ENCODE data around the gene PWP1. TPM values are rescaled to one million over a fixed set of nuclear protein-coding genes. Genes with fewer than 3 reads are reported as not detected.

The PWP1 gene
- total RNA-seq, result 10 to 100 TPM; 11.4 to 14.7 (median 13.3) TPM
- polyA plus RNA-seq, result 11.9 TPM
- long read RNA-seq, donor 1, transcript PWP1-201 (15 exons, 2,621 nt), result major isoform, 31 of 39 reads
- long read RNA-seq, donor 1, partial matches to known transcripts, result 4 of 39 reads
- long read RNA-seq, donor 1, other reads (novel, unspliced or antisense), result 4 of 39 reads
- long read RNA-seq, donor 2, transcript PWP1-201 (15 exons, 2,621 nt), result major isoform, 18 of 20 reads
- long read RNA-seq, donor 2, partial matches to known transcripts, result 1 of 20 reads
- long read RNA-seq, donor 2, other reads (novel, unspliced or antisense), result 1 of 20 reads
- long read RNA-seq, donor 3, transcript PWP1-201 (15 exons, 2,621 nt), result major isoform, 35 of 44 reads
- long read RNA-seq, donor 3, partial matches to known transcripts, result 6 of 44 reads
- long read RNA-seq, donor 3, other reads (novel, unspliced or antisense), result 3 of 44 reads
- long read RNA-seq, donor 4, transcript PWP1-201 (15 exons, 2,621 nt), result major isoform, 18 of 18 reads
- long read RNA-seq, donor 4, partial matches to known transcripts, result 0 of 18 reads
- long read RNA-seq, donor 4, other reads (novel, unspliced or antisense), result 0 of 18 reads

DNA sequence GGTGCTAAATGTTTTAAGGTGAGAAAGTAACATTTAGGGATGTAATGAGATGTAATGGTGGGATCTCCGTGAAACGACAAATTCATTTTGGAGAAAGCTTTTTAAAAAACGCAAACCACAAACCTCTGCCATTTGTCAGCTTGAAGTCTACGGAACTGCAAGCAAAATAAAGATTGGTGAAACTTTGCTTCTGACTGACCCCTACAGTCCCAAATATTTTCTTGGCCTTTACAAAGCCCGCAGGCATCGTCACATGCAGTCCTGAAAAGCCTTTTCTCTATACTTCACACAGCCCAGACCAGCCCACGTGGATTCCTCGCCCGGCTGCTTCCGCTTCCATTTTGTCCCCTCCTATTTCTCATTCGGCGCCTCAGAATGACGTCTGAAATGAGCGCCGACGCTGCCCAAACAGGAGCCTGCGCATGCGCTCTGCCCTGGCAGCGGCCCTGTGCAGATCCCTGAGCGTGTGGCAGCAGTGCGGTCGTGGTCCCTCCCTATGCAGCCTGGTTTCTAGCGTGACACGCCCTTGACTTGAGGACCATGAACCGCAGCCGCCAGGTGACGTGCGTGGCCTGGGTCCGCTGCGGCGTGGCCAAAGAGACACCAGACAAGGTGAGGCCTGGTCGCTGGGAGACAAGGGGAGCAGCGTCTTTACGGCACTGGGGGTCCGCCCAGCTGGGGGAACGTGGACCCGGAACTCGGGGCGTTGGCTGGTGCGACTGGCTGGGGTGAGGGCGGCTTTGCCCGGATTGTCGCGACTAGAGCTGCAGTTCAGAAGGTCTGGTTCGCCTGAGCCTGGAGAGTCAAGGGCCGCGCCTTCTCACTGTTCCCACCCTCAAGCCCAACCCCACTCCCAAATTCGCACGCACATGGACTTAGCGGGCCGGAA lies at the start of gene PWP1:
TSS of gene PWP1 (plus strand) at position 440 of the 889 bp plus-strand sequence. CDS start at position 541, 101 bp downstream.
- no peaks in the 10 kb centered on the region for H3K4me1 ChIP-seq (ENCODE audit: control insufficient read depth, insufficient read depth, low read length)
- H3K4me3 ChIP-seq (ENCODE audit: low read length), result peak within 1 kb of the TSS; percentile 47
- peak within 1 kb of the TSS; percentile 74 for H3K27ac ChIP-seq (ENCODE audit: low read length)
- WGBS, result under 1% methylated on average over 51 of the region's 51 CpGs
- ATAC-seq, result peak; percentile 96 to 97
- intact Hi-C loops (cut with DNase I), result no loop called here
- no peaks in the 10 kb centered on the region for H3K9me3 ChIP-seq (ENCODE audit: control insufficient read depth, low read length)
- no peaks in the 10 kb centered on the region for H3K27me3 ChIP-seq (ENCODE audit: control insufficient read depth, insufficient read depth)
- DNase-seq, result peak; percentile 97 to 99 (median 97)

DNA sequence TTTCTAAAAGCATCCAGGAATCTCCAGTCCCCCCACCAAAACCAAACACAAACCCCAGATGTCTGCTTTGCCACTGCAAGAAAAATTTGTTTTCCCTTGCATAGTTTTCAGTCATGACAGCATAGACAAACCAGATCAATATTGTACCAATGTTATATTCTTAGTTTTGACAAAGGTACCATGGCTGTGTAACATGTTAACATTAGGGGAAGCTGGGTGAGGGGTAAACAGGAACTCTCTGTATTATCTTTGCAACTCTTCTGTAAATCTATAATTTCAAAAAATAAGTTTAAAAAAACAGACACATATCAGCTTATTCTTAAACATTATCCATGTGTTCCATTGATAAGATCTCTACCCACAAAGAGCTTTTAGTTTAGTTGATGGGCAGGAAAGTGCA lies 44.4 kb upstream of the PWP1 start:
- H3K27me3 ChIP-seq (ENCODE audit: control insufficient read depth, insufficient read depth), result no peaks in the 10 kb centered on the region
- H3K4me3 ChIP-seq (ENCODE audit: low read length), result no peak overlapping the region
- intact Hi-C loops (cut with DNase I), result no loop called here
- ATAC-seq (no peak), DNase-seq (no peak)
- no peaks in the 10 kb centered on the region for H3K4me1 ChIP-seq (ENCODE audit: control insufficient read depth, insufficient read depth, low read length)
- H3K9me3 ChIP-seq (ENCODE audit: control insufficient read depth, low read length), result no peaks in the 10 kb centered on the region
- H3K27ac ChIP-seq (ENCODE audit: low read length), result no peak overlapping the region

GRCh38 chr12:107642240-107642639 lies 43.4 kb upstream of the PWP1 start:
- Histone ChIP-seq H3K27ac (ENCODE audit: low read length) (no peak overlapping the region), H3K9me3 (ENCODE audit: control insufficient read depth, low read length) (no peaks in the 10 kb centered on the region), H3K4me1 (ENCODE audit: control insufficient read depth, insufficient read depth, low read length) (no peaks in the 10 kb centered on the region), H3K4me3 (ENCODE audit: low read length) (no peak overlapping the region), H3K27me3 (ENCODE audit: control insufficient read depth, insufficient read depth) (no peaks in the 10 kb centered on the region)
- DNase-seq, result no peak
- 76% methylated on average over 5 of the region's 5 CpGs for WGBS
- ATAC-seq, result peak in 1 of 2 donors; percentile 14
- intact Hi-C loops (cut with DNase I), result no loop called here

- DNase-seq (peak in 2 of 3 donors; percentile 33 to 50), ATAC-seq (peak in 1 of 2 donors; percentile 32)
- Histone ChIP-seq H3K9me3 (ENCODE audit: control insufficient read depth, low read length) (no peaks in the 10 kb centered on the region), H3K27ac (ENCODE audit: low read length) (no peak overlapping the region), H3K4me1 (ENCODE audit: control insufficient read depth, insufficient read depth, low read length) (no peaks in the 10 kb centered on the region), H3K27me3 (ENCODE audit: control insufficient read depth, insufficient read depth) (no peaks in the 10 kb centered on the region), H3K4me3 (ENCODE audit: low read length) (no peak overlapping the region)
- 32% methylated on average over 27 of the region's 27 CpGs for WGBS
- intact Hi-C loops (cut with DNase I), result no loop called here
Measured at GRCh38 chr12:107645630-107646333, 39.8 kb upstream of the PWP1 start.

DNA sequence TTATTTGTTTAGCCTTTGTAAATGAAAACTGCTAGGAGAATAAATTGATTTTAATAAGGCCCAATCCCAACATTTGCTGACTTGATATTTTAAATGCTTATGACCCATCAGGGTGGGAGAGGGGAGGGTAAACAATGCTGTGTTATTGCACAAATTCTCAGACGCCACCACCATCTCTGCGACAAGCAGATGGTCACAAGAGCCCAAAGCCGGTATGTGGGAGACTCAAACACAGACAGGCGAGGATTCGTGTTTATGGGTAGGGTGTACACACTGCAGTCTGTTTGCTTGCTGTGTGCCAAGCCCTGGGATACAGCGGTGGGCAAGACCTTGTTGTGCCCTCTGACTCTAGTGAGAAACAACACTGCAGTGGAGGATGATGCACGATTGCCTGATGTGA lies 39.2 kb upstream of the PWP1 start:
- no peak overlapping the region for H3K27ac ChIP-seq (ENCODE audit: low read length)
- intact Hi-C loops (cut with DNase I), result no loop called here
- DNase-seq (no peak), ATAC-seq (no peak)
- WGBS, result 92% methylated on average over 7 of the region's 7 CpGs
- no peaks in the 10 kb centered on the region for H3K27me3 ChIP-seq (ENCODE audit: control insufficient read depth, insufficient read depth)
- H3K4me1 ChIP-seq (ENCODE audit: control insufficient read depth, insufficient read depth, low read length), result no peaks in the 10 kb centered on the region
- H3K4me3 ChIP-seq (ENCODE audit: low read length), result no peak overlapping the region
- no peaks in the 10 kb centered on the region for H3K9me3 ChIP-seq (ENCODE audit: control insufficient read depth, low read length)

- Histone ChIP-seq H3K27ac (ENCODE audit: low read length) (no peak overlapping the region), H3K4me1 (ENCODE audit: control insufficient read depth, insufficient read depth, low read length) (no peaks in the 10 kb centered on the region), H3K9me3 (ENCODE audit: control insufficient read depth, low read length) (no peaks in the 10 kb centered on the region), H3K27me3 (ENCODE audit: control insufficient read depth, insufficient read depth) (no peaks in the 10 kb centered on the region), H3K4me3 (ENCODE audit: low read length) (no peak overlapping the region)
- intact Hi-C loops (cut with DNase I), result no loop called here
- peak in 1 of 2 donors; percentile 78 for ATAC-seq
- WGBS, result 29% methylated on average over 4 of the region's 4 CpGs
- DNase-seq, result no peak
Measured at GRCh38 chr12:107649661-107650061, 35.9 kb upstream of the PWP1 start.

DNA sequence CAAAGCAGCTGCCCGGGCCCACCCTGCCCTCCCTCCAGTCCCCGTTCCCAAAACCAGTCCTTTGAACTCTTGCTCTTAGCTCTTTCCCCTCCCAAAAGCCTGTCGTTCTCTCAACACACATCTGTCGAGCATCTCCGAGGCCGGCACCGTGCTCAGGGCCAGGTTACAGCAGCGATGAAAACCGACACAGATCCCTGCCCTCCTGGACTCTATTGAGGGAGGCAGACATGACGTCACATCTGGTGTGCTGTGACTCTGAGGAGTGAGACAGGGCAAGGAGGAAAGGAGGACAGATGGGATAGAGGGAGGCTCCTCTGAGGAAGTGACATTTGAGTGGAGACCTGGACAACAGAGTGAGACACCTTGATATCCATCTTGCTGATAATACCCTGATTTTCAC lies 34.6 kb upstream of the PWP1 start:
- Histone ChIP-seq H3K27ac (ENCODE audit: low read length) (no peak overlapping the region), H3K27me3 (ENCODE audit: control insufficient read depth, insufficient read depth) (no peaks in the 10 kb centered on the region), H3K9me3 (ENCODE audit: control insufficient read depth, low read length) (no peaks in the 10 kb centered on the region), H3K4me3 (ENCODE audit: low read length) (no peak overlapping the region), H3K4me1 (ENCODE audit: control insufficient read depth, insufficient read depth, low read length) (no peaks in the 10 kb centered on the region)
- DNase-seq, result no peak
- intact Hi-C loops (cut with DNase I), result no loop called here
- WGBS, result 60% methylated on average over 10 of the region's 10 CpGs
- no peak for ATAC-seq

DNA sequence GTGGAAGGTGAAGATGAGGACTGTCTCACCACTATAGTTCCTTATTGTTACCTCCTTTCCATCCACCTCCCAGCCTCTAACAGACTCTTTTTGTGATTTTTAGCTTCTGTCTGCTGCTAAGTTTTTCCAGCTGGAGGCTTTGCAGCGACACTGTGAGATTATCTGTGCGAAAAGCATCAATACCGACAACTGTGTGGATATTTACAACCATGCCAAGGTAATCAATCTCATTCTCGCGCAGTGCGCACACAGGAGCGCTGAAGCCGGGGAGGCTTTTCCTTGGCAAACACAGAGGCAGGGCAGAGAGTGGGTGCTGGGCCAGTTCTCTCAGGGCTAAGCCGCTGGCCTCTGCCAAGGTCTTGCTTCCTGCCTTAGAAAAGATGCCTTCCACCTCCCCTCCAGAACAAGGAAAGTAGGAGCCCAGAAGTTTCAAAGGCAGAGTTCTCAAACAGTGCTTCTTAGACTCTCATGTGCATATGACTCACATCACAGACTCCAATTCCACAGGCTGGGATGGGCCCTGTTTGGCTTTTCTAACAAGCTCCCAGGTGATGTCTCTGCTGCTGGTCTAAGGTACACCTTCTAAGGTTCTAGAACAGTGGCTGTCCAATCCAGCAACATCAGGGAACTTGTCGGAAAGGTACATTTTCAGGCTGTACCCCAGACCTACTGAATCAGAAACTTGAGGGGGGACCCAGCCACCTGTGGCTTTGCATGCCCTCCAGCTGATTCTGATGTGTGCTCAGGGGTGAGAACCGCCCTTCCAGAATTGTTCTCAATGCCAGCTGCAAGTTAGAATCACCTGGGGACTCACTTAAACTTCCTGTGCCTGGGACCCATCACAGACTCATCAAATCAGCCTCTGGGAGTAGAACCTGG lies 33.8 kb upstream of the PWP1 start:
- Histone ChIP-seq H3K4me1 (ENCODE audit: control insufficient read depth, insufficient read depth, low read length) (no peaks in the 10 kb centered on the region), H3K27ac (ENCODE audit: low read length) (no peak overlapping the region), H3K9me3 (ENCODE audit: control insufficient read depth, low read length) (no peaks in the 10 kb centered on the region), H3K27me3 (ENCODE audit: control insufficient read depth, insufficient read depth) (no peaks in the 10 kb centered on the region), H3K4me3 (ENCODE audit: low read length) (no peak overlapping the region)
- 56% methylated on average over 11 of the region's 11 CpGs for WGBS
- no peak for DNase-seq
- no peak for ATAC-seq
- intact Hi-C loops (cut with DNase I), result no loop called here

DNA sequence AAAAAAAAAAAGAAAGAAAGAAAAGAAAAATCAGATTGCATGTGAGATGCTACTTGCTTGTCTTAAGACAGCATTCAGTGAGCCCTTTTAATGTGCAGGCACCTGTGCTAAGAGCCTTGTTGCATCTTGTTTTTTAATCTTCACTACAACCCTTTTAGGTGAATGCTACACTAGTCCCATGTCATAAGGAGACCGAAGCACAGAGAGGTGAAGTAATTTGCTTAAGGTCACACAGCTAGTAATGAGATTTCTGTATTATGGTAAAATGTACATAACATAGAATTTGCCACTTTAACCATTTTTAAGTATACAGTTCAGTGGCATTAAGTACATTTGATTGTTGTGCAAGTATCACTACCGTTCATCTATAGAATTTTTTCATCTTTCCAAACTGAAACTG lies 32.1 kb upstream of the PWP1 start:
- H3K4me3 ChIP-seq (ENCODE audit: low read length), result no peak overlapping the region
- no peaks in the 10 kb centered on the region for H3K27me3 ChIP-seq (ENCODE audit: control insufficient read depth, insufficient read depth)
- no peaks in the 10 kb centered on the region for H3K9me3 ChIP-seq (ENCODE audit: control insufficient read depth, low read length)
- DNase-seq (no peak), ATAC-seq (no peak)
- intact Hi-C loops (cut with DNase I), result no loop called here
- no peaks in the 10 kb centered on the region for H3K4me1 ChIP-seq (ENCODE audit: control insufficient read depth, insufficient read depth, low read length)
- WGBS, result 80% methylated on average over 2 of the region's 2 CpGs
- H3K27ac ChIP-seq (ENCODE audit: low read length), result no peak overlapping the region

DNA sequence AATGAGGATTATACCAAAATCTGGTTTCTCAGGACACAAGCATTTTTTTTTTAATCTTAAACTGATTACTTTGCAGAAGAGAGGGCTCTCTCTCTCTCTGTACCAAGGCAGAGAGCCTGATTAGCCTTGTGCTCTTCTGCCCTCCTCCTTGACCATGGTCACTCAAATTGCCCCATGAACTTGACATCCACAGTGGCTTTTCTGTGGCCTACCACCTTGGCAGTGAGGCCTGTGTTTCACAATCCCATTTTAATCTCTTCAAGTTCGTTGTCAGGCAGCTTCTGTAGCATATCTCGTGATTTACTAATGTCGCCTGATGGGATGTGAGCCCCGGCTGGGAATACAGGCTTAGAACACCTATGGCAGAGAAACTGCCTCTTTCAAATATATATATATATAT lies 30.7 kb upstream of the PWP1 start:
- no peak overlapping the region for H3K4me3 ChIP-seq (ENCODE audit: low read length)
- no peak for DNase-seq
- H3K27ac ChIP-seq (ENCODE audit: low read length), result no peak overlapping the region
- 52% methylated on average over 4 of the region's 4 CpGs for WGBS
- intact Hi-C loops (cut with DNase I), result no loop called here
- no peaks in the 10 kb centered on the region for H3K27me3 ChIP-seq (ENCODE audit: control insufficient read depth, insufficient read depth)
- no peaks in the 10 kb centered on the region for H3K9me3 ChIP-seq (ENCODE audit: control insufficient read depth, low read length)
- H3K4me1 ChIP-seq (ENCODE audit: control insufficient read depth, insufficient read depth, low read length), result no peaks in the 10 kb centered on the region
- ATAC-seq, result peak in 1 of 2 donors; percentile 10

Data from right cardiac atrium (tissue), 5 donors.